Right ventricle myocardium superior (tissue), 1 donor: ENCODE measurements around the gene DNAH9. TPM values are rescaled to one million over a fixed set of nuclear protein-coding genes. Genes with fewer than 3 reads are reported as not detected.

ENCODE experiments used
- ATAC-seq: fragments of 200-7000 bp; cut with Tn5 transposase; one replicate; pipeline ENCODE4 v1.9.1; 2020; ENCODE audit warnings: mild to moderate bottlenecking; ENCODE audit not compliant: poor library complexity
- DNase-seq: peaks from one replicate; pipeline ENCODE4 v3.0.0-alpha.2; 2020
- intact Hi-C: fragments of 100-400 bp; cut with DNase I; formaldehyde crosslinking; loops from one replicate; pipeline ENCODE4 v1.11.2; 2022
- total RNA-seq: library from RNA; stranded (reverse); fragmentation: NEBNext Ultra II Directional; extraction: Animal tissue kit (Norgen Biotek cat#: 25700); gene quantifications from one replicate; pipeline ENCODE4 v1.2.1, GENCODE V29; 2021
- donor health status: DM: no; HTN: yes; CAD: no; lungs with severe emphysema.

DNAH9 gene
- total RNA-seq, 1 donor from 2014 or later = not detected

DNA sequence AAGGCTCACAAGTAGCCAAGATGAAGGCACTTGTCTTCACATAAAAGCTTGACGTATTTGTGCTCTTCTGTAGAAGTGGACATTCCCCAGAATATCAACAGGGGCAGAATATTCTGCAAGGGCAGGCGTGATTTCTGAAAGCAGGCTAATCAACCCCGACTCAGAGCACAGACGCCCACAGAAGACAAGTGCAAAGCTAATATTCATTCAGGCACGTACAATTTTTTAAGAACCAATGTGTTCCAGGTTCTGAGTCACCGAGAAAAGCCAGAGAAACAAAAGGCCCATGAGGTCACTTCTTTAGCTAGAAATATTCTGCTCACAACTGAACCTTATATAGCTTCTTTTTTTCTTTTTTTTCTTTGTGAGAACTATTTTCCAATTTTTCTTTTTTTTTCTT is 121.6 kb downstream of the DNAH9 start:
- intact Hi-C loops = no loop called here
- no peak for ATAC-seq
- DNase-seq = no peak

DNA sequence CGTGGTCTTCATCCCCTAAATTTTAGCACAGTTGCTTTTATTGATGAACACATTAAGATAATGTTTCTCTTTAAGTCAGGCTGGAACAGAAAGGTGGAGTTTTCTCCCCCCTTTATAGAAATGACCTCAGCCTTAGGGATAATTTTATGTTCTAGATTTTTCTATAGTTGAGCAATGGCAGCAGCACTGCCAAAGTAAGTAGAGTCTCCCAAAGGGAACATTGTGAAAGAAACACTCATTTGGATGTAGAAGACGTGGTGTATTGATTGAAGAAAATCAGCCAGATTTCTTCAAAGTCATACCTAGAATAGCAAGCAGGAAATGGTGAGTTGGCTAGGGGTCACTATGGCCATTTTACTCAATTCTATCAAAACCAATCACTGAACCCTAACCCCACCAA is 122.5 kb downstream of the DNAH9 start:
- ATAC-seq (no peak), DNase-seq (no peak)
- intact Hi-C loops = no loop called here

DNA sequence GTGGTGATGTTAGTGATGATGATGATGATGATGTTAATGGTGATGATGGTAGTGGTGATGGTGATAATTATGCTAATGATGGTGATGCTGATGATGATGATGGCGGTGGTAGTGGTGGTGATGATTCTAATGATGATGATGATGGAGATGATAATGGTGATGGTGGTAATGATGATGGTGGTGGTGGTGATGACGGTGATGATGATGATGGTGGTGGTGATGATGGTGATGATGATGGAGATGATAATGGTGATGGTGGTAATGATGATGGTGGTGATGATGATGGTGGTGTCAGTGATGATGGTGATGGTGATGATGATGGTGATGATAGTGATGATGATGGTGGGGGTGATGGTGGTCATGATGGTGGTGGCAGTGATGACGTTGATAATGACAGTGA is 132.5 kb downstream of the DNAH9 start:
- intact Hi-C loops = no loop called here
- ATAC-seq = no peak
- no peak for DNase-seq

DNA sequence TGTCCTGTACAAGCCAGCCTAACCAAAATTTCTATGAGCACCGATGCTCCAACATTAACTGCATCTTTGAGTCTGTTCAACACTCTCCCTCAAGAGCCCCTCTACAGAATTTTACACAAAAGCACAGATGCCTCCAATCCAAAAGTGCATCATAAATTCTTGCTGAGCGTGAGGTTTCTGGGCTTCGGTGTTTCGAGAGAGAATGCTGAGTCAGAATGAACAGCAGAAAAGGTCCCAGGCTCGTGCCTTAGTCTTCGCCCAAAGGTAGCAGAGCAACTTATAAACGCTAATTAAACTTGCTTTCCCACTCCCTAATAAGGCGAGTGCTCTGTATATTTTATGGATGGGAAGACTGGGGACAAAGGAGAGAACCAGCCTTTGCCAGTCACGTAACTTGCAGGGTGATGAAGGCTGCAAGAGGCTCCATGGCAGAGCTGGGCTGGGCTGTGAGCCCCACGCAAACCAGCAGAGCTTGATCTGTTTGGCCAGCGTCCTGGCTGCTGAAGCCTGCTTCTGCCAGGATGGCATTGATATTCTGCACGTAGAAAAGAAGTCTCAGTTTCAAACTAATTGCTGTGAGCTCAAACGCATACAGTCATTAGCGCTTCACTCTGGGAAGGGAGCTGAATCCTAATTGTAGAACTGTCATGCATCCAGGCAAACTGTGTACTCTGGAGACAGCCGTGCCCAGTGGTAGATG is 138.5 kb downstream of the DNAH9 start:
- no peak for ATAC-seq
- DNase-seq = no peak
- intact Hi-C loops = no loop called here

DNA sequence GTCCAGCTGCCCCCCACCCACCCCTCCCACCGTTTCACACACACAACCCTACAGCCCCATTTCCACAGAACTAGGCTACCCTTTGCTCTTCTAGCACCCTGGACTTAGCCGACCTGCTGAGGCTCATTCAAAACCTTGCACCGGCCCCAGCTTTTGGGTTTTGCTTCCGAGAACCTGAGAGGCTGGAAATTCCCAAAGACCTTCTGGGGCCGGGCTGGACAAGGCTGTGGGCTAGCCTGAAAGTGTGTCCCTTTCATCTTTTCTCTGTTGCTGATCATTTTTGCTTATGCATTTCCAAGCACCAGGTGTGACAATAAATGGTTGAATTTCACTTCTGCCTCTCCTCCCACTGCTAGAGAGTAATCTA is 139.0 kb downstream of the DNAH9 start:
- intact Hi-C loops = no loop called here
- ATAC-seq (no peak), DNase-seq (no peak)

DNA sequence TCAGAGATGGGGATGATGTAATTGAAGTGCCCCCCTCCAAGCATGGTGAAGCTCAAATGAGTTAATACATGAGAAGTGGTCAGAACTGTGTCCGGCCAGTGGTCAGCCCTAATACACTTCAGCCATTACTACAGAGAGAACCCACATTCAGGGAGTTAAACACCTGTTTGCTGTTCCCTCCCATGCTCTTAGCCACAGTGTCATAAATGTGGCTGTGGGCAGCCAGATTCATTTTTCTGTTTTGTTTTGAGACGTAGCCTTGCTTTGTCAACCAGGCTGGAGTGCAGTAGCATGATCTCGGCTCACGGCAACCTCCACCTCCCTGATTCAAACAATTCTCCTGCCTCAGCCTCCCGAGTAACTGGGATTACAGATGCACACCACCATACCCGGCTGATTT is 139.9 kb downstream of the DNAH9 start:
- ATAC-seq (no peak), DNase-seq (no peak)
- intact Hi-C loops = no loop called here

DNA sequence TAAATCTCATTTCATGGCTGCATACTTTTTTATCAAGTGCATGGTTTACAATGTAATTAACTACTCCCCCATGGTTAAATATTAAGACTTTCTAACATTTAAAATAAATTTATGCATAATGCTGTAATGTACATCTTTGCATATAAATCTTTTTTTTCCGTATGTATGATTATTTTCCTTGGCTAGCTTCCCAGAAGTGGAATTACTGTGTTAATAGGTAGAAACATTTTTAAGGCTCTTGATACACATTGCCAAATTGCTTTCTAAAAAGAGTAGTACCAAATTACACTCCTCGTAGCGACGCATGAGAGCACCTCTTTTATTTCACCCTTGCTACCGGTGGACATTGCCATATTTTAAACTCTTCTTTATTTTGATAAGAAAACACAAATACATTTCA is 141.1 kb downstream of the DNAH9 start:
- ATAC-seq = no peak
- no peak for DNase-seq
- intact Hi-C loops = no loop called here

DNA sequence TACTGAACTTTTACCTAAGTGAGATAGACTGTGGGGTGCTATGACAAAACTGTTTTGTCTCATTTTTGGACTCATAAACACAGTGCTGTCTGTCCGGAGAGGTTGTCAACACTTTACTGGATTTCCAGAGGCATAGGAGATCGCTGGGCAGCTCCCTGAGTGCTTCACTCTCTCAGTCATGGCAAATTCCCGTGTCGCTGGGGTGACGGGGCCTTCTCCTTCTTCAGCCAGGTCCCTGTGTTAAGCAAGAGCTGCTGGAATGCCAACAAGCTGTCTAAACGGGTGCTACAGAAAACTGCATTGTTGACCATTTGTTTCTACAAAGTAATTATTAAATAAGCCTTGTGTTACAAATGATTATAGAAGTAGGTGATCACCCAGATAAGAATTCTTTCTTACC is 141.6 kb downstream of the DNAH9 start:
- no peak for ATAC-seq

DNA sequence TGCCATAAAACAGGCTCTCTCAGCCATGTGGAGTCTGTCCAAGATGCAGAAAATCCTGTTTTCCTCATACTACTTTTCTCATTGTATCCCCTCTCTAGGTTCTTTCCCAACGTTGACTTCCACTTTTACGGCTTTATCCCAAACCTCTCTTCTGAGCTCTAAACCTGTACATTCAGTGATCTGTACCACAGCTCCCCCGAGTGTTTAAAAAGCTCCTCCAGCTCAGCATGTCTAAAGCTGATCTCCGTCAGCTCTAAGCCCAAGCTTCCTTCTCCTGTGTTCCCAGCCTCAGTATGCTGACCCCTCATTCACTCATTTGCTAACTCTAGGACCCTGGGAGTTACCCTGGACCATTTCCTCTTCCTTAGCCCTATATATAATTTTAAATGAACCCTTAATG is 144.6 kb downstream of the DNAH9 start:
- ATAC-seq (no peak), DNase-seq (no peak)
- intact Hi-C loops = no loop called here

More for the DNA sequence above, 141.6 kb downstream of the DNAH9 start:
- no peak for DNase-seq
- intact Hi-C loops = no loop called here

DNA sequence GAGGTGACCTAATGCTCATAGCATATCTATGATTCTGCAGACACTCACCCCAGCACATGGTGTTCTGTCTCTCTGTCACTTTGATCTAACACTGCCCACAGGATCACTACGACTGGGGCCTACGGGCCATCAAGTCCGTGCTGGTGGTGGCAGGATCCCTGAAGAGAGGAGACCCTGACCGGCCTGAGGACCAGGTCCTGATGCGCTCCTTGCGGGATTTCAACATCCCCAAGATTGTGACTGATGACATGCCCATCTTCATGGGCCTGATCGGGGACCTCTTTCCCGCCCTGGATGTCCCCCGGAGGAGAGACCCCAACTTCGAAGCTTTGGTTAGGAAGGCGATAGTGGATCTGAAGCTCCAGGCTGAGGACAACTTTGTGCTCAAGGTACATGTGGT is 146.4 kb downstream of the DNAH9 start:
- DNase-seq (no peak), ATAC-seq (no peak)
- intact Hi-C loops = no loop called here

DNA sequence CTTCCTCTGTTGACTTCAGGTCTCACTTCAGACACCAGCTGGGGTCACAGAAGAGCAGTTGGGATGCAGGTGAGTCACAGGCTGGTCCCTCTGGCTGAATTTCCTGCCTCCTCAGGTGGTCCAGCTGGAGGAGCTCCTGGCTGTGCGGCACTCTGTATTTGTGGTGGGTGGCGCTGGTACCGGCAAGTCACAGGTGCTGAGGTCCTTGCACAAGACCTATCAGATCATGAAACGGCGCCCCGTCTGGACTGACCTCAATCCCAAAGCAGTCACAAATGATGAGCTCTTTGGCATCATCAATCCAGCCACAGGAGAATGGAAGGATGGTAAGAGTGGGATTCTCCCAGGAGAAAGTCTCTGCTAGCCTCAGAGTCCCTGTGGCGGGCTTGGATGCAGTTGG is 149.2 kb downstream of the DNAH9 start:
- intact Hi-C loops = no loop called here
- ATAC-seq (no peak), DNase-seq (no peak)

DNA sequence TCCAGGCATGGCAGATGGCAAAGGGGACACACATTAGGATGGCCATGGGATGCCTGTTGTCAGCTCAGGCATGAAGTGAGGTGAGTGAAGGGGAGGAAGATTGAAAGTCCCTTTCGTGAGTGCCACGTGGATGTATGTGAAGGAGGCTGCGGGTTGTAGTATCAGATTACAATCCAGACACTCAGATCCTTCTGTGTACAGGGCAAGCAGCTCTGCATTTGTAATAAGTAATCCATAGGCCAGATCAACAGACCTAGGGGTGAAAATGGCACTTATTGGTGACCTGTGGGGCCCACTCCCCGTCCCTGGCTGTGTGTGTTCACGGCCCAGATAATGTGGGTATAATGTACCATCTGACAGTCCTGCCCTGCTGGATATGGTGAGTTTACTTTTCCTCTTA is 159.5 kb downstream of the DNAH9 start:
- intact Hi-C loops = no loop called here
- DNase-seq (no peak), ATAC-seq (no peak)

DNA sequence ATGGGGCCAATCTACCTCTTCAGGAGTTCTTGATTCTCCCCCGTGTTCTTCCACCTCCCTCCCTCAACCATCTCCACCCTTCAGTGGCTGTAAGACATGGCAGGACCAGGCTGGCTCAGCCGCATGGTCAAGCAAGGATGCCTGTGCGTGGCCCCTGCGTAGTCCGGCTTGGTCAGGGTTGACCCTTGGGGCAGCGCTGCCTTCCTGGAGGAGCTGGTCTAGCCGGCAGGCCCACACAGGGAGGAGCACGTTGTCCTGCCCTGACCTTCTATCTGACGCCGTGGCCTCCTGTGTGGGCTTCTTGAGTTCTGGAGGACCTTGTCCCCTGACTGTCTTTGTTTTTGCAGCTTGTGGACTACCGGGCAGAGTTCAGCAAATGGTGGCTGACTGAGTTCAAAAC is 169.8 kb downstream of the DNAH9 start:
- DNase-seq (no peak), ATAC-seq (no peak)
- intact Hi-C loops = no loop called here

DNA sequence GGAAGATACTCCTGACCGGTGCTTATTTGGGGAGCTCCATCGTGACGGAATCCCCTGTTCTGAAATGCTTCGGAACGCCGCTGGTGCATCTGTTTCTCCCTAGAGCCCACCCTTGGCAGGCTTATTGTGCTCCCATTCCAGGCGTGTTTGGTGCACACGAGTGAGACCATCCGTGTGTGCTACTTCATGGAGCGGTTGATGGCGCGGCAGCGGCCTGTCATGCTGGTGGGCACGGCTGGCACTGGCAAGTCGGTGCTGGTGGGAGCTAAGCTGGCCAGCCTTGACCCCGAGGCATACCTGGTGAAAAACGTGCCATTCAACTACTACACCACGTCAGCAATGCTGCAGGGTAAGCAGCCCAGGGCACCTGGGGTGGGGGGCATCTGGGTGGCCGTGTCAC is 170.7 kb downstream of the DNAH9 start:
- ATAC-seq (no peak), DNase-seq (no peak)
- intact Hi-C loops = no loop called here

DNA sequence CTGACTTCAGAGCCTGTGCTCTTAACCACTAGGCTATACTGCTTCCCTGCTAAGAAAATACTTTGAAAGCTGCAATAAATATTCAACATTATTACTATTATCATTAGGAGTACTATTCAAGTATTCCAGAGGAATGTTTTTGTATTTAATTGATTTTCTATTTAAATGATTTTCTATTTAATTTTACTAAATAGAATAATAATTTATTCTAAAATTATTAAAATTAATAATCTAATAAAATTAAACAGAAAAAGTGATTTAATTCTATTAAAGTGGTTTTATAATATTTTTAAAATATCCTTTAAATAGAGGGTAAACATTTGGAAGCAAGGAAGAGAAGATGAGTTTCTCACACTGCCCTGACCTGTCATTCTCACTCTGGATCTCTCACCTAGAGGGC is 173.8 kb downstream of the DNAH9 start:
- intact Hi-C loops = no loop called here
- DNase-seq = no peak
- no peak for ATAC-seq

DNA sequence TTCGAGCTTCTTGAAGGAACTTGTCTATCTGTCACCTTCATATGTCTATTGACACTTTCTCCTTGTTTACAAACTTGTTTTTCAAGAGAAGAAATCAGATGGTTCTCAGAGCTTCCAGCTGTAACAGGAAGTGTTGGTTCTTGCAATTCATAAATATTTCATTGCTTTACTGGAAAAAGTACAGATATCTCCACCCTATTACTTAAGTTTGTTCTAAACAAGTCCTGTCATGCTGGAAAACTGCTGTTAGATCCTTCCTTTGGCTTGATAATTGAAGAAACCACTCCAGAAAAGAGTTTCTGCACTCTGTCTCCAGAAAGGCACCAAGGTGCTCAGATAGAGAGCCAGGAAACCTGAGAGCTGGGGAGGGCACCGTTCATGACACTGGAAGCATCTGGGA is 181.6 kb downstream of the DNAH9 start:
- intact Hi-C loops = no loop called here
- ATAC-seq (no peak), DNase-seq (no peak)

DNA sequence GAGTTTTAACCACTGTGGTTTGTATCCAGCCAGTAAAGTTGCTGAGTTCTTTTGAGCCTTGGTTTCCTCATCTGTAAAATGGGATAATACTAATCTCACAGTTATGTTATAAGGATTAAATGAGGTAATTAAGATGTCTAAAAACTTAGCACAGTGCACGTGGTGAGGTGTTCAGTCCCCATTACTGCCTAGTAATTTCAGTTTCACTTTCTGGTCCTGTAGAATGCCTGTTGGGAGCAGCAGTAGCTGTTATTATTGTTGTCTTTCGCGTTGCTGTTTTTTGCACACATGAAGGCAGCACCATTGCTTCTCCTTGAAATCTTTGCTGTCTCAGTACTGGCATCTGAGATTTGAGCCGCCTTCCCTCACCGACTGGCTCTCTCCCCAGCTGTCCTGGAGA is 182.4 kb downstream of the DNAH9 start:
- DNase-seq (no peak), ATAC-seq (no peak)
- intact Hi-C loops = no loop called here

DNA sequence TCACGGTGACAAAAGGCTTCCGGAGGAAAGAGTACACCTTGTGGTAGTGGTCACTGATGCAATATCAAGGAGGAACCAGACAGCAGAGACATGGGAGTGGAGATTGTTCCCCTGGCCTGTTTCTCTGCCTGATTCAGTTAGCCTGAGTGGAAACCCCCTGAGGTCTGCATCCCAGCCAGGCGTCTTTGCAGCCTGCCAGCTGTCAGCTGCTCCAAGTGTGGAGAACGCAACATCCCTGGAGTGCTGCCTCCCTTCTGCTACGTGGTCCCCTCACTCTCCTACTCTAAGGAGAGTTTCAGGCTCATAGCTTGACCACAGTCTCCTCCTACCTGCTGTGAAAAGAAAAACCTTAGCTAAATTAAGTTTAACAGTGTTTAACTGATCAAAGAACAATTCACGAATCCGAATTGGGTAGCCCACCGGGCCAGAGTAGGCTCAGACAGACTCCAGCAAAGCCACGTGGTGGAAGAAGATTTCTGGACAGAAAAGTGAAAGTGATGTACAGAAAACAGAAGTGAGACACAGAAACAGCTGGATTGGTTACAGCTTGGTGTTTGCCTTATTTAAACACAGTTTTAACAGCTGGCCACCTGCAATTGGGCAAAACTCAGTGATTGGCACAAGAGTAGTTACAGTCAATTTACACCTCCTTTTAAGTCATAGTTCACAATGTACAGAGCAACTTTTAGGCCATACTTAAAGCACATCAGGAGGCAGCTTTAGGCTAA is 188.6 kb downstream of the DNAH9 start:
- ATAC-seq = no peak
- intact Hi-C loops = no loop called here
- no peak for DNase-seq

DNA sequence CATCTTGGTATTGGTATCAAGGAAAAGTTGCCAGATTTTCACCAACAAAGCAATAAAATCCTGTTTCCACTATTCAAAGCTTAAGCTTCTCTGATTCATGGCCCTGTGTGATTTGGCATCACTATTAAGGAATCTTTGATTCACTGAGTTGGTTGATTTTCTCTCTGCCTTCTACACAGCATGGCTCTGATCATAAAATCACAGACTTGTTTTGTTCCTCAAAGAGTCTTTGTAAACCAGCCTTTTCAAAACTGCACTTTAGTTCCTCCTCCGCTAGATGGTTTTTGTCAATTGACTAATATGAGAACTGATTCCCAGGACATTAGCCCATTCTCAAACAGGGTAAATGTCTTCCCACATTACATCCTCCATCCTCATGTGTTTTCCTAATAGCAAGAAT is 197.6 kb downstream of the DNAH9 start:
- intact Hi-C loops = no loop called here
- DNase-seq (no peak), ATAC-seq (no peak)

DNA sequence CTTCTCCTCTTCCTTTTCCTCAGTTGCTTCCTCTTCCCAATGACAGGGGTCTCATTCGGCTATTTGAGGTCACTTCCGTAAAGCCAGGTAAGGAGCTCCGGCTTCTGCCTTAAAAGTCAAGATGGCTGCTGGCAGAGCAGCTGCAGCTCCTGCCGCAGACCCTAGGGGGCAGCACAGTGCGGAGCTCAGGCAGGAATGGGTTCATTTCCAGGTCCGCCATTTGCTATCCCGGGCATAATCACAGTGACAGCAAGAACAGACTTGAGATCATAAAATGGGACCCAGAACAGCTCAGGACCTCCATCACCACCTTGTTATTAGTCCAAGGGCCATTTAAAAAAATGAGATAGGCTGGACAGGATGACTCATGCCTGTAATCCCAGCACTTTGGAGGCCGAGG is 199.5 kb downstream of the DNAH9 start:
- intact Hi-C loops = no loop called here
- no peak for DNase-seq
- no peak for ATAC-seq
